Fibroblast of lung (primary cell): Measurements from ENCODE around the gene SAYSD1. TPM values are rescaled to one million over a fixed set of nuclear protein-coding genes. Genes with fewer than 3 reads are reported as not detected.

Experiments used
- DNase-seq, 2 donors: peaks; one replicate each; pipeline versions ENCODE4 v3.0.0 to v3.0.0-alpha.2; 2010; ENCODE audit warnings: low read depth in 2 of 2
- H2AFZ ChIP-seq: 2 replicates; pipeline ENCODE4 v1.5.1; 2012; ENCODE audit warnings: low read length, control low read depth, inconsistent platforms
- H3K27ac ChIP-seq: 2 replicates; pipeline ENCODE4 v1.5.1; 2011; ENCODE audit warnings: low read length, control low read depth; ENCODE audit not compliant: insufficient read depth
- H3K27me3 ChIP-seq: 2 replicates; pipeline ENCODE4 v1.5.1; 2011; ENCODE audit warnings: mild to moderate bottlenecking, low read length; ENCODE audit not compliant: control insufficient read depth, insufficient read depth
- H3K36me3 ChIP-seq: 2 replicates; pipeline ENCODE4 v1.5.1; 2011; ENCODE audit warnings: low read length; ENCODE audit not compliant: control insufficient read depth, insufficient read depth
- H3K4me1 ChIP-seq: 2 replicates; pipeline ENCODE4 v1.5.1; 2011; ENCODE audit warnings: low read length; ENCODE audit not compliant: control insufficient read depth, insufficient read depth; ENCODE audit errors: extremely low read depth
- H3K4me2 ChIP-seq: 2 replicates; pipeline ENCODE4 v1.5.1; 2011; ENCODE audit warnings: low read length, control low read depth; ENCODE audit not compliant: insufficient read depth; ENCODE audit errors: extremely low read depth
- H3K4me3 ChIP-seq, 4 experiments: fragments of 200-600 bp in 1 of 4; sonication (generic) in 1 of 4; replicated peaks in 1 of 4; 2 replicates each; pipeline ENCODE4 v1.5.1; 2011 to 2016; ENCODE audit warnings: low read length in 4 of 4, low read depth in 3 of 4, mild to moderate bottlenecking in 3 of 4, control low read depth in 2 of 4, inconsistent platforms in 1 of 4, mixed read lengths in 1 of 4; ENCODE audit not compliant: insufficient read depth in 1 of 4; ENCODE audit errors: control extremely low read depth in 1 of 4
- H3K79me2 ChIP-seq: 2 replicates; pipeline ENCODE4 v1.5.1; 2012; ENCODE audit warnings: mild to moderate bottlenecking, low read length, inconsistent platforms; ENCODE audit not compliant: control insufficient read depth, insufficient read depth
- H3K9ac ChIP-seq: 2 replicates; pipeline ENCODE4 v1.5.1; 2011; ENCODE audit warnings: mild to moderate bottlenecking, low read length, control low read depth; ENCODE audit not compliant: insufficient read depth
- H3K9me3 ChIP-seq: 2 replicates; pipeline ENCODE4 v1.5.1; 2012; ENCODE audit warnings: low read depth, low read length; ENCODE audit not compliant: control insufficient read depth, insufficient read depth
- H4K20me1 ChIP-seq: 2 replicates; pipeline ENCODE4 v1.5.1; 2011; ENCODE audit warnings: low read length; ENCODE audit not compliant: control insufficient read depth, insufficient read depth; ENCODE audit errors: extremely low read depth
- EZH2 ChIP-seq: IDR thresholded peaks from 2 replicates; pipeline ENCODE4 v1.5.1; 2012; ENCODE audit warnings: low read length, control low read depth, mild to moderate bottlenecking; ENCODE audit errors: missing control alignments
- polyA plus RNA-seq, 2 donors: library from polyadenylated mRNA; depleted of rRNA in 1 of 2; stranded (reverse) in 1 of 2; unstranded in 1 of 2; fragments of >200 nt; gene quantifications; 2 replicates each; pipeline ENCODE4 v1.2.1, GENCODE V29; 2011 to 2012; ENCODE audit warnings: missing spikeins in 1 of 2
- total RNA-seq: library from RNA; depleted of rRNA; stranded (reverse); fragments of >200 nt; gene quantifications from 2 replicates; pipeline ENCODE4 v1.2.1, GENCODE V29; 2014
- TF ChIP-seq, protein P1 (sequence below), 2 donors: IDR thresholded peaks in 1 of 2; conservative IDR thresholded peaks in 1 of 2; 1 replicate in 1 of 2; 2 replicates in 1 of 2; pipeline ENCODE4 v1.5.1; 2011 to 2012; ENCODE audit warnings: low read length in 2 of 2, control low read depth in 1 of 2, inconsistent platforms in 1 of 2, low read depth in 1 of 2, mild to moderate bottlenecking in 1 of 2

The SAYSD1 gene
- total and polyA plus RNA-seq, 2 donors (not counting 1 experiment from before 2014, with no cell fraction given): 11.9 to 13.9 TPM

DNA sequence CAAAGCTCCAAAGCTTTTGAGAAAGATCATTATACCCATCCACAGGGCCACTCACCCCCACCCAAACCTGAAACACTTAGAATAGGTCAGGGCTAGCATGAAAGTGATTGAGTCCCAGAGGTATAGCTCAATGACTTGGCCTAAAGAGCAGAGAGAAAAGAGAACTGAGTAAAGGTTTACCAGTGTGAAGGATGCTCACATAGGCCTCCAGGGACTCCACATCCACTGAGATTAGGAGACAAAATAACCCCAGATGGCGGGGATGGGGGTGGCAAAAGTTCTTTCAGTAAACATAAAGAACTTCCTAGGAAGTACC is 12.2 kb downstream of the SAYSD1 start:
- Histone ChIP-seq H3K9ac (no peak overlapping the region), H3K27ac (no peak overlapping the region), H2AFZ (no peak overlapping the region), H4K20me1 (no peaks in the 10 kb centered on the region), H3K4me3 (no peak overlapping the region), H3K4me1 (peaks cover 4% of the 10 kb centered on the region), H3K36me3 (no peaks in the 10 kb centered on the region), H3K79me2 (no peaks in the 10 kb centered on the region), H3K27me3 (no peaks in the 10 kb centered on the region), H3K9me3 (no peaks in the 10 kb centered on the region), H3K4me2 (no peak overlapping the region)
- TF ChIP-seq EZH2: no peak
- TF ChIP-seq, protein P1, sequence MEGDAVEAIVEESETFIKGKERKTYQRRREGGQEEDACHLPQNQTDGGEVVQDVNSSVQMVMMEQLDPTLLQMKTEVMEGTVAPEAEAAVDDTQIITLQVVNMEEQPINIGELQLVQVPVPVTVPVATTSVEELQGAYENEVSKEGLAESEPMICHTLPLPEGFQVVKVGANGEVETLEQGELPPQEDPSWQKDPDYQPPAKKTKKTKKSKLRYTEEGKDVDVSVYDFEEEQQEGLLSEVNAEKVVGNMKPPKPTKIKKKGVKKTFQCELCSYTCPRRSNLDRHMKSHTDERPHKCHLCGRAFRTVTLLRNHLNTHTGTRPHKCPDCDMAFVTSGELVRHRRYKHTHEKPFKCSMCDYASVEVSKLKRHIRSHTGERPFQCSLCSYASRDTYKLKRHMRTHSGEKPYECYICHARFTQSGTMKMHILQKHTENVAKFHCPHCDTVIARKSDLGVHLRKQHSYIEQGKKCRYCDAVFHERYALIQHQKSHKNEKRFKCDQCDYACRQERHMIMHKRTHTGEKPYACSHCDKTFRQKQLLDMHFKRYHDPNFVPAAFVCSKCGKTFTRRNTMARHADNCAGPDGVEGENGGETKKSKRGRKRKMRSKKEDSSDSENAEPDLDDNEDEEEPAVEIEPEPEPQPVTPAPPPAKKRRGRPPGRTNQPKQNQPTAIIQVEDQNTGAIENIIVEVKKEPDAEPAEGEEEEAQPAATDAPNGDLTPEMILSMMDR (conservative IDR thresholded peaks at IDR 0.05 in 1 of 2, IDR thresholded peaks at IDR 0.05 in 1 of 2; ENCODE audit: low read depth in 1 of 2, low read length in 2 of 2): no peak
- no peak for DNase-seq

DNA sequence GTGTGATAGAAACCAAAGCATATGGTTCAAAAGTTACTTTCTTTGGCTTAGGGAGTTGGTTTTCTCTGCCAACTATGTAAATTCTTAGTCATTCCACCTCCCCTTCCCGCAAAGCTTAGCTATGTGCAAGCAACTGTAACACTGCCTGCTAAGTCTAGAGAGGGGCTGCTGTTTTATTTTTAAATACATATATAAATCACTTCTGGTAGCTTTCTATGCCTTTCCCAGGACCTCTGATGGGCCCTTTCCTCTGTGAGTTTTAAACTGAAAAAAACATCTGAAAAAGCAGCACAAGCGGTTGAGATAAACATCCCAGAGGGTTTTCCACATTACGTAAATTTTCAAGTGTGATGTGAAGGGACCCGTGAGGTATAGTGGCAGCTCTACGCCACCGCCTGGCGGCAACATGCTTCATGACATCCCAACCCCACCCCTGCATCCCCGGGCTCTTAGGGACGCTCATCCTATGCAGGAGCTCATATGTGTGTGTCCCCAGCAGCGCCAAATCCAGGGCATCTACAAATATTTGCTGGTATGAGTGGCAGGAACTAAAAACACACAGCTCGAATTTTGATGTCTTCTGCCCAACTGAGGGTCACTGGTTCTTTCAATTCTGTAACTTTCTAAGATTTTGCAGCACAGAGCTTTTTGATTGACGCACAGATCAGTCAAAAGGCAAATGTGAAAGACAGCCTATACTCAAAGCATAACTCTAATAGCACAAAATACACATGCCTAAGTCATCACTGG is 12.7 kb downstream of the SAYSD1 start:
- no peak overlapping the region for H3K27ac ChIP-seq
- no peaks in the 10 kb centered on the region for H3K27me3 ChIP-seq
- no peak overlapping the region for H3K9ac ChIP-seq
- no peak overlapping the region for H2AFZ ChIP-seq
- TF ChIP-seq, protein P1 (conservative IDR thresholded peaks at IDR 0.05 in 1 of 2, IDR thresholded peaks at IDR 0.05 in 1 of 2; ENCODE audit: low read depth in 1 of 2, low read length in 2 of 2): peak; percentile 63 to 72
- no peak for TF ChIP-seq EZH2
- peak overlapping the region; percentile 9 for H3K4me2 ChIP-seq
- H3K9me3 ChIP-seq: no peaks in the 10 kb centered on the region
- H3K36me3 ChIP-seq: no peaks in the 10 kb centered on the region
- H4K20me1 ChIP-seq: no peaks in the 10 kb centered on the region
- H3K4me3 ChIP-seq: peak overlapping the region in 1 of 4 experiments; percentile 8
- peaks cover 4% of the 10 kb centered on the region for H3K4me1 ChIP-seq
- DNase-seq: peak; percentile 74 to 98
- no peaks in the 10 kb centered on the region for H3K79me2 ChIP-seq

DNA sequence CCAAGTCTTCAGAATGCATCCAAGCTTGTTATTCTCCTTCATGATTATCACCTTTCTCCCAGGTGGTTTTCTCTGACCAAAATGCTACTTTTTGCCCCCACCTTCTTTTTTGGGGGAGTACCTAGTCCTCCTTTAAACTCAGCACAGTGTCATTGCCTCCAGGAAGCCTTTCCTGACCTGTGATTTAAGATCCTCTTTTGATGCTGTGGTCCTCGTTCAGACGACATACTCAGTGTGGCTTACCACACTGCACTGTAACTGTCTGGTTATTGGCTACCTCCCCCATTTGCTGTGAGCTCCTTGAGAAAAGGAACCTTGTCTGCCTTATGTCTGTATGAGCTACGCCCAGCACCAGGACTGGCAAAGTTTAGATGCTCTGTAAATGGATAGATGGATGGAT is 14.6 kb downstream of the SAYSD1 start:
- H3K9ac ChIP-seq: no peak overlapping the region
- no peak for DNase-seq
- TF ChIP-seq, protein P1 (conservative IDR thresholded peaks at IDR 0.05 in 1 of 2, IDR thresholded peaks at IDR 0.05 in 1 of 2; ENCODE audit: low read depth in 1 of 2, low read length in 2 of 2): no peak
- no peak for TF ChIP-seq EZH2
- H3K27me3 ChIP-seq: no peaks in the 10 kb centered on the region
- no peaks in the 10 kb centered on the region for H3K36me3 ChIP-seq
- H3K9me3 ChIP-seq: no peaks in the 10 kb centered on the region
- H4K20me1 ChIP-seq: no peaks in the 10 kb centered on the region
- no peak overlapping the region for H2AFZ ChIP-seq
- H3K4me3 ChIP-seq: no peak overlapping the region
- H3K4me2 ChIP-seq: no peak overlapping the region
- H3K4me1 ChIP-seq: peaks cover 4% of the 10 kb centered on the region
- no peak overlapping the region for H3K27ac ChIP-seq
- no peaks in the 10 kb centered on the region for H3K79me2 ChIP-seq
